GM23248 (cell line): ENCODE measurements around the gene HDAC4.

Experiments used
- EZH2 ChIP-seq: fragments of 200-600 bp; sonication (generic); IDR thresholded peaks from 2 replicates; pipeline ENCODE4 v1.6.1; 2018; ENCODE audit warnings: antibody characterized with exemption, mild to moderate bottlenecking; ENCODE audit not compliant: insufficient read depth, poor library complexity, severe bottlenecking
- EZH2phosphoT487 ChIP-seq: fragments of 200-600 bp; sonication (generic); IDR thresholded peaks from 2 replicates; pipeline ENCODE4 v1.6.1; 2018; ENCODE audit warnings: antibody characterized with exemption, moderate library complexity, mild to moderate bottlenecking, low read depth; ENCODE audit not compliant: insufficient read depth

GRCh38 chr2:239145601-239146000, 255.2 kb downstream of the HDAC4 start:
- TF ChIP-seq EZH2phosphoT487, result no peak
- no peak for TF ChIP-seq EZH2
